Measurements from ENCODE around the gene ZIM2. TPM values are rescaled to one million over a fixed set of nuclear protein-coding genes. Genes with fewer than 3 reads are reported as not detected.

The ZIM2 gene
- total and polyA plus RNA-seq, 10 of the 15 experiments (the other 5 are each of a cell fraction or from before 2014, with no cell fraction given): not detected

GRCh38 chr19:56864443-56865125 lies 24.1 kb upstream of the ZIM2 start:
- in situ Hi-C loops (cut with MboI): no loop called here
- ChIA-PET SMC1A (ENCODE audit: uncharacterized antibody, unreplicated experiment) (no interaction called here), CTCF (no interaction called here), POLR2A (no interaction called here), RAD21 (ENCODE audit: unreplicated experiment) (no interaction called here)
- H3K27ac ChIP-seq (ENCODE audit: control insufficient read depth, insufficient read depth): no peak overlapping the region
- BruUV-seq (replicated peaks): no TSS peak
- ATAC-seq (no peak), FAIRE-seq (no peak), DNase-seq (ENCODE audit: low read depth, low spot score) (no peak)
- H3K9ac ChIP-seq (ENCODE audit: control insufficient read depth, insufficient read depth, low read length): no peak overlapping the region
- H3K79me2 ChIP-seq (ENCODE audit: control insufficient read depth, insufficient read depth, low read length): no peaks in the 10 kb centered on the region
- H3K9me3 ChIP-seq (replicated peaks; ENCODE audit: control insufficient read depth, insufficient read depth, low read length): no peaks in the 10 kb centered on the region; the same call in 2 of the 3 replicates
- H3K27me3 ChIP-seq (replicated peaks in 1 of 2; ENCODE audit: control insufficient read depth in 2 of 2, insufficient read depth in 2 of 2, low read length in 1 of 2): no peaks in the 10 kb centered on the region
- TF ChIP-seq SMARCA5 (IDR thresholded peaks at IDR 0.05) (no peak), EED (IDR thresholded peaks at IDR 0.05; ENCODE audit: low read depth) (no peak), FOS (IDR thresholded peaks at IDR 0.05; ENCODE audit: borderline replicate concordance, extremely low read depth, insufficient read length) (no peak), CREB1 (IDR thresholded peaks at IDR 0.05; ENCODE audit: low read depth) (no peak), HDAC2 (IDR thresholded peaks at IDR 0.05) (no peak), KDM1A (IDR thresholded peaks at IDR 0.05; ENCODE audit: borderline replicate concordance) (no peak), SPI1 (IDR thresholded peaks at IDR 0.05; ENCODE audit: borderline replicate concordance, insufficient read depth, low read depth, low read length) (no peak), NBN (IDR thresholded peaks at IDR 0.05) (no peak), SRF (IDR thresholded peaks at IDR 0.05; ENCODE audit: low read depth in 2 of 2, low read length in 2 of 2) (no peak), STAT3 (IDR thresholded peaks at IDR 0.05; ENCODE audit: low read depth, low read length) (no peak), ESRRA (IDR thresholded peaks at IDR 0.05; ENCODE audit: low read length) (no peak), TAF1 (IDR thresholded peaks at IDR 0.05; ENCODE audit: borderline replicate concordance, low read depth, low read length) (no peak), PRDM15 (CRISPR knock-in tag; IDR thresholded peaks at IDR 0.05) (no peak), SREBF2 (IDR thresholded peaks at IDR 0.05; ENCODE audit: low read length) (no peak), MYB (IDR thresholded peaks at IDR 0.05; ENCODE audit: borderline replicate concordance, low read depth, low read length) (no peak), PAX8 (IDR thresholded peaks at IDR 0.05) (no peak), NFYA (IDR thresholded peaks at IDR 0.05; ENCODE audit: borderline replicate concordance, low read depth, low read length) (no peak), RCOR1 (conservative IDR thresholded peaks at IDR 0.05; ENCODE audit: low read depth, low read length) (no peak), RELB (IDR thresholded peaks at IDR 0.05; ENCODE audit: low read depth) (no peak), SMC3 (IDR thresholded peaks at IDR 0.05; ENCODE audit: borderline replicate concordance, low read length) (no peak)
- intact Hi-C loops (cut with micrococcal nuclease; ENCODE audit: unreplicated experiment): no loop called here
- H3K4me3 ChIP-seq: no peak overlapping the region
- no peak overlapping the region for H3K4me2 ChIP-seq (ENCODE audit: control insufficient read depth, insufficient read depth)
- no peaks in the 10 kb centered on the region for H4K20me1 ChIP-seq (ENCODE audit: control insufficient read depth, insufficient read depth)
- H3K4me1 ChIP-seq (ENCODE audit: control insufficient read depth, insufficient read depth, low read length): no peaks in the 10 kb centered on the region
- 78% methylated on average over 45 of the region's 50 CpGs for WGBS (ENCODE audit: insufficient coverage, insufficient replicate concordance, low lambda C conversion rate, missing lambda C conversion rate)
- H3K36me3 ChIP-seq (ENCODE audit: control insufficient read depth in 2 of 2, insufficient read depth in 2 of 2, low read length in 1 of 2): no peaks in the 10 kb centered on the region
- H2AFZ ChIP-seq (ENCODE audit: control insufficient read depth, low read depth, low read length): no peak overlapping the region
